ENCODE measurements around the gene HSD11B2. TPM values are rescaled to one million over a fixed set of nuclear protein-coding genes. Genes with fewer than 3 reads are reported as not detected.

HSD11B2 gene
- total RNA-seq, 2 donors from 2014 or later, result 11.4 to 35.6 TPM

DNA sequence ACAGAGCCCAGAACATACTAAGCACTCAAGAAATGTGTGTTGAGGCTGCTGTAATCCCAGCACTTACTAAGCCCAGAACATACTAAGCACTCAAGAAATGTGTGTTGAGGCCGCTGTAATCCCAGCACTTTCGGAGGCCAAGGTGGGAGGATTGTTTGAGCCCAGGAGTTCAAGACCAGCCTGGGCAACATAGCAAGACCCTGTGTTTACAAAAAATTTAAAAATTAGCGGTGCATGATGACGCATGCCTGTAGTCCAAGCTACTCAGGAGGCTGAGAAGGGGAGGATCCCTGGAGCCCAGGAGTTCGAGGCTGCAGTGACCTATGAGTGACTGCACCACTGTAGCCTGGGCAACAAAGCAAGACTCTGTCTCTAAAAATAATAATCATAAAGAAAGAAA, 7.9 kb upstream of the HSD11B2 start:
- no peak for TF ChIP-seq POLR2AphosphoS5 (IDR thresholded peaks at IDR 0.05)
- no peak for DNase-seq (ENCODE audit: low spot score)
- intact Hi-C loops (cut with DNase I), result no loop called here
- 88% methylated on average over 5 of the region's 5 CpGs for WGBS
- no peaks in the 10 kb centered on the region for H3K27me3 ChIP-seq (replicated peaks; ENCODE audit: insufficient read depth)
- no peak overlapping the region for H3K4me3 ChIP-seq
- no peak overlapping the region for H3K27ac ChIP-seq
- H3K4me1 ChIP-seq (replicated peaks), result no peaks in the 10 kb centered on the region
- H3K36me3 ChIP-seq, result no peaks in the 10 kb centered on the region
- no peaks in the 10 kb centered on the region for H3K9me3 ChIP-seq

GRCh38 chr16:67423611-67424260, 7.2 kb upstream of the HSD11B2 start:
- DNase-seq (ENCODE audit: low spot score), result peak; percentile 55
- peak overlapping the region in 1 of 2 donors; percentile 48 for H3K27ac ChIP-seq
- no peaks in the 10 kb centered on the region for H3K9me3 ChIP-seq
- peaks cover 6% of the 10 kb centered on the region for H3K4me1 ChIP-seq (replicated peaks)
- 16% methylated on average over 9 of the region's 9 CpGs for WGBS
- intact Hi-C loops (cut with DNase I), result no loop called here
- TF ChIP-seq POLR2AphosphoS5 (IDR thresholded peaks at IDR 0.05) (peak; percentile 83), POLR2A (IDR thresholded peaks at IDR 0.05) (no peak)
- no peaks in the 10 kb centered on the region for H3K36me3 ChIP-seq
- no peak overlapping the region for H3K4me3 ChIP-seq
- H3K27me3 ChIP-seq (replicated peaks; ENCODE audit: insufficient read depth), result no peaks in the 10 kb centered on the region

DNA sequence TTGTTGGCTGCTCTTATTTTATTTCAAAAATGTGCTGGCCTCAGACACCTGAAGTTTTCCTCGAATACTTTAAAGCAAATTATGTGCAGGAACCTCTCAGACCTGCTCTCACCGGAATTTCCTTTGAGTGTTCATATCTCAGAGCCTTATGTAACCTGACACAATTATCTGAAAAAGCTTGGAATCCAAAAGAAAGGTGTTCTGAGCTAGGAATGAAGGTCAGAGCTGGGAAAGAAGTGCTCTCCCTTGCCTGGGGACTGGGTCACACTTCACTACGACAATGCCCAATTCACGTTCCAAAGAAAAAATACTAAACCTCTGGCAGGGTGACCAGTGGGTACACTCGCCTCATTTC, 6.7 kb upstream of the HSD11B2 start:
- H3K27me3 ChIP-seq (replicated peaks; ENCODE audit: insufficient read depth), result no peaks in the 10 kb centered on the region
- H3K36me3 ChIP-seq, result no peaks in the 10 kb centered on the region
- H3K9me3 ChIP-seq, result no peaks in the 10 kb centered on the region
- no peak for DNase-seq (ENCODE audit: low spot score)
- peaks cover 6% of the 10 kb centered on the region for H3K4me1 ChIP-seq (replicated peaks)
- intact Hi-C loops (cut with DNase I), result no loop called here
- 38% methylated on average over 5 of the region's 5 CpGs for WGBS
- no peak overlapping the region for H3K4me3 ChIP-seq
- TF ChIP-seq POLR2A (IDR thresholded peaks at IDR 0.05) (no peak), POLR2AphosphoS5 (IDR thresholded peaks at IDR 0.05) (no peak), CTCF (IDR thresholded peaks at IDR 0.05) (no peak)
- H3K27ac ChIP-seq, result peak overlapping the region in 1 of 2 donors; percentile 48

- no peak overlapping the region for H3K27ac ChIP-seq
Observed at GRCh38 chr16:67425061-67425460, 5.9 kb upstream of the HSD11B2 start.

GRCh38 chr16:67425580-67425979, 5.3 kb upstream of the HSD11B2 start:
- TF ChIP-seq POLR2AphosphoS5 (IDR thresholded peaks at IDR 0.05) (no peak), POLR2A (IDR thresholded peaks at IDR 0.05) (no peak), CTCF (IDR thresholded peaks at IDR 0.05) (no peak)
- H3K4me3 ChIP-seq, result no peak overlapping the region
- no peaks in the 10 kb centered on the region for H3K9me3 ChIP-seq
- H3K36me3 ChIP-seq, result no peaks in the 10 kb centered on the region
- H3K4me1 ChIP-seq (replicated peaks), result peaks cover 10% of the 10 kb centered on the region
- H3K27me3 ChIP-seq (replicated peaks; ENCODE audit: insufficient read depth), result no peaks in the 10 kb centered on the region
- DNase-seq (ENCODE audit: low spot score), result no peak
- intact Hi-C loops (cut with DNase I), result no loop called here
- H3K27ac ChIP-seq, result no peak overlapping the region
- WGBS, result 83% methylated on average over 4 of the region's 4 CpGs

More at GRCh38 chr16:67425061-67425460, 5.9 kb upstream of the HSD11B2 start:
- H3K9me3 ChIP-seq, result no peaks in the 10 kb centered on the region
- H3K4me3 ChIP-seq, result no peak overlapping the region
- no peak for DNase-seq (ENCODE audit: low spot score)
- intact Hi-C loops (cut with DNase I), result no loop called here
- 62% methylated on average over 6 of the region's 6 CpGs for WGBS
- H3K4me1 ChIP-seq (replicated peaks), result peaks cover 8% of the 10 kb centered on the region
- H3K36me3 ChIP-seq, result no peaks in the 10 kb centered on the region
- H3K27me3 ChIP-seq (replicated peaks; ENCODE audit: insufficient read depth), result no peaks in the 10 kb centered on the region
- TF ChIP-seq CTCF (IDR thresholded peaks at IDR 0.05) (no peak), POLR2AphosphoS5 (IDR thresholded peaks at IDR 0.05) (no peak), POLR2A (IDR thresholded peaks at IDR 0.05) (no peak)

DNA sequence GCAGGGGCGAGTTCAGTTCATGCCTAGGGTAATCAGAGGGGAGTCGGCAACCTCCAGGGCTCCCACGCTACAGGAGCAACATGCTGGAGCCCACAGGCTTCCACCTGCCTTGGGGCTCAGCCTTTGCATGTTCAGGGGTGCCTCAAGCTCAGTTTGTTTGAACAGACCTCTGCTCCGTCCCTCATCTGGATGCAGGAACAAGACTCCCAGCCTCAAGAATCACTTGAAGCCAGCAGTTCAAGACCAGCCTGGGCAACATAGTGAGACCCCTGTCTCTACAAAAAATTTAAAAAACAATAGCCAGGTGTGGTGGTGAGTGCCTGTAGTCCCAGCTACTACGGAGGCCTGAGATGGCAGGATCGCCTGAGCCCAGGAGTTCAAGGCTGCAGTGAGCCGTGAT, 4.9 kb upstream of the HSD11B2 start:
- WGBS, result 88% methylated on average over 7 of the region's 7 CpGs
- Histone ChIP-seq H3K27ac (no peak overlapping the region), H3K9me3 (no peaks in the 10 kb centered on the region), H3K4me3 (no peak overlapping the region), H3K27me3 (replicated peaks; ENCODE audit: insufficient read depth) (no peaks in the 10 kb centered on the region), H3K4me1 (replicated peaks) (peaks cover 10% of the 10 kb centered on the region), H3K36me3 (no peaks in the 10 kb centered on the region)
- no peak for DNase-seq (ENCODE audit: low spot score)
- intact Hi-C loops (cut with DNase I), result no loop called here
- TF ChIP-seq POLR2AphosphoS5 (IDR thresholded peaks at IDR 0.05), result no peak
- TF ChIP-seq CTCF (IDR thresholded peaks at IDR 0.05), result no peak
- TF ChIP-seq POLR2A (IDR thresholded peaks at IDR 0.05), result no peak

Data from prostate gland (tissue), 2 donors.